Stimulated activated CD8-positive, alpha-beta memory T cell treated with anti-CD3 and anti-CD28 coated beads, Interleukin-2, amount 100 ng/mL, for 1 hour (primary cell): ENCODE results near the gene SLC51A.
"Not testable (repeated sequence)": the region's sequence is repeated elsewhere in the genome, so short reads cannot be mapped to it uniquely, and the experiment has no call there.

Experiments used
- DNase-seq, 2 donors: peaks; one replicate each; pipeline ENCODE4 v3.0.0-alpha.2; 2020; ENCODE audit warnings: low read depth in 2 of 2

The SLC51A gene

GRCh38 chr3:196238612-196239560, 22.6 kb downstream of the SLC51A start:
- DNase-seq: no peak

- DNase-seq: no peak
These were observed 24.1 kb downstream of the SLC51A start for GRCh38 chr3:196240424-196240823.

- no peak for DNase-seq
These were observed 25.4 kb downstream of the SLC51A start for GRCh38 chr3:196241704-196242103.

DNA sequence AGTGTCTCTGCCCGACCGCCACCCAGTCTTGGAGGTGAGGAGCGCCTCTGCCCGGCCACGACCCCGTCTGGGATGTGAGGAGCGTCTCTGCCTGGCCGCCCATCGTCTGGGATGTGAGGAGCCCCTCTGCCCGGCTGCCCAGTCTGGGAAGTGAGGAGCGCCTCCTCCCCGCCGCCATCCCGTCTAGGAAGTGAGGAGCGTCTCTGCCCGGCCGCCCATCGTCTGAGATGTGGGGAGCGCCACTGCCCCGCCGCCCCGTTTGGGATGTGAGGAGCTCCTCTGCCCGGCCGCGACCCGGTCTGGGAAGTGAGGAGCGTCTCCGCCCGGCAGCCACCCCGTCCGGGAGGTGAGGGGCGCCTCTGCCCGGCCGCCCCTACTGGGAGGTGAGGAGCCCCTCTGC, 27.8 kb downstream of the SLC51A start:
- DNase-seq: not testable (repeated sequence)

GRCh38 chr3:196246612-196247308, 30.4 kb downstream of the SLC51A start:
- no peak for DNase-seq

DNA sequence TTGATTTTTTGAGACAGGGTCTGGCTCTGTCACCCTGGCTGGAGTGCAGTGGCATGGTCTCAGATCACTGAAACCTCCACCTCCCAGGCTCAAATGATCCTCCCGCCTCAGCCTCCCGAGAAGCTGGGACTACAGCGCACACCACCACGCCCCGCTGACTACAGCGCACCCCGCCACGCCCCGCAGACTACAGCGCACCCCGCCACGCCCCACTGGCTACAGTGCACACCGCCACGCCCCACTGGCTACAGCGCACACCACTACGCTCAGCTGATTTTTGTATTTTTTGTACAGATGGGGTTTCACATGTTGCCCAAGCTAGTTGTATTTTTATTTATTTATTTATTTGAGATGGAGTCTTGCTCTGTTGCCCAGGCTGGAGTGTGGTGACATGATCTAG, 35.6 kb downstream of the SLC51A start:
- no peak for DNase-seq

- DNase-seq: no peak
These were observed 38.3 kb downstream of the SLC51A start for GRCh38 chr3:196254376-196255283.

- no peak for DNase-seq
These were observed 39.4 kb downstream of the SLC51A start for GRCh38 chr3:196255776-196256175.

DNA sequence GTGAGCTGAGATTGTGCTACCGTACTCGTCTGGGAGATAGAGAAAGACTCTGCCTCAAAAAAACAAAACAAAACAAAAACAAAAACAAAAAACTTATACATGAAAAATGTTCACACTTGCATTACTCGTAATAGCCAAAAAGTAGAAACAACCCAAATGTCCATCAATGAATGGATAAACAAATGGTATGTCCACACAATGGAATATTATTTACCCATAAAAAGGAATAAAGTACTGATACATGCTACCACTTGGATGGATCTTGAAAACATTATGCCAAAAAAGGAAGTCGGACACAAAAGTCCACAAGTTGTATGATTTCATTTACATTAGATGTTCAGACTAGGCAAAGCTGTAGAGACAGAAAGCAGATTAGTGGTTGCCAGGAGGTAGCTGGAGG, 44.5 kb downstream of the SLC51A start:
- no peak for DNase-seq

DNA sequence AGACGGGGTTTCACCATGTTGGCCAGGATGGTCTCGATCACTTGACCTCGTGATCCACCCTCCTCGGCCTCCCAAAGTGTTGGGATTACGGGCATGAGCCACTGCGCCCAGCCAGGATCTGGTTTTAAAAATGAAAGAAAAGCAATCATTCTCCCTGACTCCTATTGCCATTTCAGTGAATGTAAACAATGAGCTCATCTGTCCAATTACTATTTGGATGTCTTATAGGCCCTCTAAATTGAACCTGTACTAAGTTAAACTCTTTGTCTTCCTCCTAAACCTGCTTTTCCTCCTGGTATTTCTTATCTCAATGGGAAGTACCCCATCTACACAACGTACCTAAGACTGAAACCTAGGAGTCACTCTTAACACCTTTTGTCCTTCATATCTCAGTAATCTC, 47.5 kb downstream of the SLC51A start:
- DNase-seq: no peak

DNA sequence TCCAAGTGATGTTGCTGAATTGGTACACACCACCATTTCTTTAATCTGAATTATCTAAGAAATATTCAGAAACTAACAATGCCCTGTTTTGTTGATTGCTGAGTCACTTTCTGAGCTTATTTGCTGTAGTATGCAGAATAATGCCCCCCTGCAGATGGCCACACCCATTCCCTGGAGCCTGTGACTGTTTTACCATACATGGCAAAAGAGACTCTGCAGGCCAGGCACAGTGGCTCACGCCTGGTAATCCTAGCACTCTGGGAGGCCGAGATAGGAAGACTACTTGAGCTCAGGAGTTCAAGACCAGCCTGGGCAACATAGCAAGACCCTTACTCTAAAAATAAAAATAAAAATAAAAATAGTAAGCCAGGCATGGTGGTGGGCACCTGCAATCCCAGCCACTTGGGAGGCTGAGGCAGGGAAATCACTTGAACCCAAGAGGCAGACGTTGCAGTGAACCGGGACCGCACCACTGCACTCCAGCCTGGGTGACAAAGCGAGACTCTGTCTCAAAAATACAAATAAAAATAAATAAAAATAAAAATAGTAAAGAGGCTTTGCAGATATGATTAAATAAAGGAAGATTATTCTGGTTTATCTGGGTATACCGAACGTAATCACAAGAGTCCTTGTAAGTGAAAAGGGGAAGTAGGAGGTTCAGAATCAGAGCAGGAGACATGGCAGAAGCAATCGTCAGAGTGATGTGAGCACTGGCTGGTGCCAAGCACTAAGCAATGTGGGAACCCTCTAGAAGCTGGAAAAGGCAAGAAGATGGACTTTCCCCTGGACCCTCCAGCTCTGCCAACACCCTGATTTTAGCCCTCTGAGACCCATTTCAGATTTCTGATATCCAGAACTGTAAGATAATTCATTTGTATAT, 52.2 kb downstream of the SLC51A start:
- DNase-seq: no peak

- DNase-seq: no peak
These were observed 54.2 kb downstream of the SLC51A start for GRCh38 chr3:196270499-196270898.

DNA sequence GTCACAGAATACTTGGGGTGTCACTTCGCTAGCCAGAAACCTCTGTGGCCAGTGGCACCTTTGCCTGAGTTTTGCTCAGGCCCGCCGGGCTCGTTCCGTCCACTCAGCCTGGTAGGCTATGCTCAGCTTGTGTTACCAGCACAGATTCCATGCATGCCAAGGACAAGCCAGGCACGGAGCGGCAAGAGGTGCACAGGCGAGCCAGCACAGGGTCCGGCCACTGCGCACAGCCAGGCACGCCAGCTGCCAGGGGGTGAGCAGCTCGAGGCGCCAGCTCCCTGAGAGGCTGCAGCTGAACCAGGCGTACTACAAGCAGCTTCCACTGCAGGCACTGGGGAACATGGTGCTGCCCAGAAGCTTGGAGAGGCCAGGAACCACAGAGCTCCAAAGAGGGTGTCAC, 56.5 kb downstream of the SLC51A start:
- no peak for DNase-seq

DNA sequence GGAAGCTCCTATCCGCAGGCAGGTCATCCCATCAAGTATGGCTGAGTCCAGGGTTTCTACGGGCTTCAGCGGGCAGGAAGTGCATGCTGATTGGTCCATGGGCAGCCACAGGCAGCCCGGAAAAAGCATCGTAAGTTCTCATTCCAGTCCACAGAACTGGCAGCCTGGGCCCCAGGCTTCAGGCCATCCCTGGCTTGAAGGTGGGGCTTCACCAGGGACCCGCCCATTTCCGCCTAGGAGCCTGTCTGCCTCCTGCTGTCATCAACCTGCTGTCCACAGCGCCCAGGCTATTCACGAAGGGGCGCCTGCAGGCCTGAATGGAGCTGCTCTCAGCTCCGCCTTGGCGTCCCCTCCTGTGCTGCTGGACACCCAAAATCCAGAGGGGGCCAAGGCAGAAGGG, 57.3 kb downstream of the SLC51A start:
- DNase-seq: no peak

- peak; percentile 24 to 31 for DNase-seq
These were observed 58.3 kb downstream of the SLC51A start for GRCh38 chr3:196274585-196274984.

GRCh38 chr3:196275126-196275525, 58.8 kb downstream of the SLC51A start:
- no peak for DNase-seq

GRCh38 chr3:196280689-196281440, 64.5 kb downstream of the SLC51A start:
- no peak for DNase-seq

- DNase-seq: no peak
These were observed 65.6 kb downstream of the SLC51A start for GRCh38 chr3:196281962-196282361.
